GM12873 (cell line): Measurements from ENCODE around the gene PAFAH1B2.

Experiments
- CTCF ChIP-seq: IDR thresholded peaks from 2 replicates; pipeline ENCODE4 v1.5.1; 2012; ENCODE audit warnings: low read depth, mild to moderate bottlenecking, moderate library complexity, low read length, control low read depth; ENCODE audit not compliant: insufficient read depth; ENCODE audit errors: missing control alignments

PAFAH1B2 gene

GRCh38 chr11:117179048-117179999 is 35.2 kb downstream of the PAFAH1B2 start:
- TF ChIP-seq CTCF, result no peak

GRCh38 chr11:117180020-117180419 is 35.9 kb downstream of the PAFAH1B2 start:
- no peak for TF ChIP-seq CTCF

GRCh38 chr11:117180661-117181585 is 36.8 kb downstream of the PAFAH1B2 start:
- TF ChIP-seq CTCF, result peak; percentile 97

DNA sequence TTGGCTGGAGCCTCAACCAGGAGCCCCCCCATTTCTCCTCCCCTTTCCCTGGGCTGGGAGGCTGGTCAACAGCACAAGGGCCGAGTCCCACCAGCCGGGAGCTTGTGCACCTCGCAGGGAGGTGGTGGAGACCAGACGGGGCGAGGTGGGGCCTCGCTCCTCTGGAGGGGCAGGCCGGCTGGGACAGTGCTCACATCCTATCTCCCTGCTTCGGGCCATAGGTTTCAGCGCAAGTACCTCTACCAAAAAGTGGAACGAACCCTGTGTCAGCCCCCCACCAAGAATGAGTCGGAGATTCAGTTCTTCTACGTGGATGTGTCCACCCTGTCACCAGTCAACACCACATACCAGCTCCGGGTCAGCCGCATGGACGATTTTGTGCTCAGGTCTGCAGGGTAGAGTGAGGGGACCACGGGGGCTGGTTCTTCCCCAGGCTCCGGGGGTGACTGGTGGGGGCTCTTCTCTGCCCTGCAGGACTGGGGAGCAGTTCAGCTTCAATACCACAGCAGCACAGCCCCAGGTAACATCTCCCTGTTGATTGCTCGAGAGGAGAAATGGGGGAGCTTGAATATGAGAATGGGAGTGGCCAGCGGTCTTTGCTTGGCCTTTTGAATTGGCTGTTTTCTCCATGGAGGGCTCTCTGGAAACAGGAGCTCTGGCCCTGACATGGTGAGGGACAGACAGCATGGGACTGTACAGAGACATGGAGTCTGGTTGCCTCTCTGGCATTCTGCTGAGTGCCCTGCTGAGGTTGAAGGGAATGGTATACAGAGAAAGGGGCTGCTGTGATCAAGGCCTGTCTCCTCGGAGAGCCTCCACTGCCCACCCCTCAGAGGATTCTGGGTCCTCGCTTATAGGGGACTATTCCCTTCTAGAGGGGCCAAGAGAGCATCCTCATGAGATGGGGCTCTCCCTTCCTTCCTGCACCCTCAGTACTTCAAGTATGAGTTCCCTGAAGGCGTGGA is 37.8 kb downstream of the PAFAH1B2 start:
- TF ChIP-seq CTCF, result no peak

- TF ChIP-seq CTCF, result no peak
Measured at GRCh38 chr11:117182551-117182935, 38.5 kb downstream of the PAFAH1B2 start.

- TF ChIP-seq CTCF, result no peak
Measured at GRCh38 chr11:117183724-117184349, 39.8 kb downstream of the PAFAH1B2 start.
